Tongue (tissue), 2 donors: Measurements from ENCODE around the gene FOLR3. TPM values are rescaled to one million over a fixed set of nuclear protein-coding genes. Genes with fewer than 3 reads are reported as not detected.
A peak's percentile ranks its signal among the peaks of the same experiment; 100 is the strongest.
"Not testable (repeated sequence)": the region's sequence is repeated elsewhere in the genome, so short reads cannot be mapped to it uniquely, and the experiment has no call there.

Source experiments
- DNase-seq: peaks from one replicate; pipeline ENCODE4 v3.0.0-alpha.2; 2015
- total RNA-seq: library from RNA; depleted of rRNA; stranded (reverse); fragments of >200 nt; gene quantifications from one replicate; pipeline ENCODE4 v1.2.3, GENCODE V29; 2014

Gene FOLR3
- total RNA-seq, 1 donor from 2014 or later: not detected

DNA sequence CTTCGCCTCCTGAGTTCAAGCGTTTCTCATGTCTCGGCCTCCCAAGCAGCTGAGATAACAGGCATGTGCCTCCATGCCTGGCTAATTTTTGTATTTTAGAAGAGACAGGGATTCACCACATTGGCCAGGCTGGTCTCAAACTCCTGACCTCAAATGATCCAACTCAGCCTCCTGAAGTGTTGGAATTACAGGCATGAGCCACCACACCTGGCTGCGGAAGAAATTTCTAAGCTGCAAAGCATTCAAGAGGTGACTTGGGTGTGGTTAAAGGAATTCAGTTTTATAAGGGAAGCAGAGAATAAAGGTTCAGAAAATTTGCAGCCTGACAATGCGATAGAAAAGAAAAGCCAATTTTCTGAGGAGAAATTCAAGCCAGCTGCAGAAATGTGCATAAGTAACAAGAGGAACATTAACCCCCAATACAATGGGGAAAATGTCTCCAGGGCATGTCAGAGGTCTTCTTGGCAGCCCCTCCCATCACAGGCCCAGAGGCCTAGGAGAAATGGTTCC lies 33.6 kb downstream of the FOLR3 start:
- not testable (repeated sequence) for DNase-seq

- not testable (repeated sequence) for DNase-seq
Measured at GRCh38 chr11:72169754-72170153, 34.2 kb downstream of the FOLR3 start.

GRCh38 chr11:72172043-72172442 lies 36.5 kb downstream of the FOLR3 start:
- not testable (repeated sequence) for DNase-seq

GRCh38 chr11:72173291-72173690 lies 37.8 kb downstream of the FOLR3 start:
- DNase-seq: no peak

DNA sequence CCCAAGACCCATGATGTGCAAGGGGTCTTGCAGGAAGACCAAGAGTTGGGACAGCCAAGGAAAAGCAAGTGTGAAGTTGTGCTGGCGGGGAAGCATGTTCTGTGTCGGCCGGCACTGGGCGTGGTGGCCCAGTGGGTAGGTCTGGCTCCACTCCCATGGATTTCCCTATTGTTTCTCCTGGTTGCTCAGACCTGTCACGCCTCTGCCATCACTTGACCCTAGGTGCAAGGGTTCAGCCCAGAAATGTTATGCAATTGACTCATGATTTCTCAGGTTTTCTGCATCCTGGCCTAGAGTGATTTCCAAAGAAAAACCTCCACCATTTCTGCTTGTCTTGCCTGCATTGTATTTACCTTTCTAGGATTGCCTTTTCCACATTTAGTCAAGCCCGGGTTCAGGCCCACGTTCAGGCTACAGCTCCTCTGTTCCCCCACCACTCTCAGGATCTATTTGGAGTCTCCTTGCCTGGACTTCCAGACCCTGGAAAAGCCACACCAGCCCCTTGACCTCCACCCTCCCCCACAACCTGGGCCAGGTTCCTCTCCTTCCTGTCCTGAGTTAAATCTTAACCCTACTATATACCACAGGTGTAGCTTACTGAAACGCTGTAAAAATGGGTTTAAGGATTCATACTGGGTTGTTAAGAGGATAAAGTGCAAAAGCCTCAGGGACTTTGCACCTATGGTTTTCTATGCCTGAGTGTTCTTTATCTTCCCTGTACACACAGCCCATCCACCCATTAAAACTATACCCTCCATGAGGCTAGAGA lies 39.0 kb downstream of the FOLR3 start:
- no peak for DNase-seq

GRCh38 chr11:72177656-72178055 lies 42.1 kb downstream of the FOLR3 start:
- no peak for DNase-seq

DNA sequence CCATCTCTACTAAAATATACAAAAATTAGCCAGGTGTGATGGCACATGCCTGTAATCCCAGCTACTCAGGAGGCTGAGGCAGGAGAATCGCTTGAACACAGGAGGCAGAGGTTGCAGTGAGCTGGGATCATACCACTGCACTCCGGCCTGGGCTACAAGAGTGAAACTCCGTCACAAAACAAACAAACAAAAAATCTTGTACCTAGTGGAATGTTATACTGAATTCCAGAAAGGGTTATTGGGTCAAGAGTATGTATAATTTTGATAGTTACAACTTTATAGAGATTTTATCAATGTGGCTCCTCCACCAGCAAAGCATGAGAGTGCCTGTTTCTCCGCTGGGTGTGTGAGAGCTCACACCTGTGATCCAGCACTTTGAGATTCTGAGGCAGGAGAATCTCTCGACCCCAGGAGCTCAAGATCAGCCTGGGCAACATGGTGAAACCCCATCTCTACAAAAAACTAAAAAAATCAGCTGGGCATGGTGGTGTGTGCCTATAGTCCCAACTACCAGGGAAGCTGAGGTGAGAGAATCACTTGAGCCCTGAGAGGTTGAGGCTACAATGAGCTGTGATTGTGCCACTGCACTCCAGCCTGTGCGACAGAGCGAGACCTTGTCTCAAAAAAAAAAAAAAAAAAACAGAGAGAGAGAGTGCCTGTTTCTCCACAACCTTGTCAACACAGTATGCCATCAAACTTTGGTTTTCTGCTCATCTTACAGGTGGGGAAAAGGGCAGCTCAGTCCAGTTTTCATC lies 43.7 kb downstream of the FOLR3 start:
- DNase-seq: no peak

DNA sequence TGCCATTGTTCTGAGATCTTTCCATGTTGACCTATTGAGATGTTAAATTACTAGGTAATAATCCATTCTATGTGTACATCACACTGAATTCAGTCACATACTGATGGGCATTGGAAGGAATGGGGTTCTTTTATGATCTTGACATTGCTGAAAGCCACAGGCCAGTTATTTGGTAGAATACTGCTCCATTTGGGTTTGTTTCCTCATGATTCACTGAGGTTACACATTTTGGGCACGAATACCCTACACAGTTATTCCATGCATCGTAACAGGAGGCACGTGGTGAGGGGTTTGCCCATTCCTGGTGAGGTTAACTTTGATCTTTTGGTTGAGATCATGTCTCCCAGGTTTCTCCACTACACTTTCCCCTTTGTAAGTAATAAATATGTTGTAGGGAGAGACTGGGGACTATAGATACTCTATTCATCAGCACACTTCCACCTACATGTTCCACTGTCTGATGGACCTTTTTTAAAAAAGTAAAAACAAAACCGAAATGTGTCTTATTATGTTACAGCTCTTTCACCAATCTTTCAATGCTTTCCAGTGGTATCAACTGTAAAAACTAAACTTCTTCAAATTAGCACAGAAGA lies 44.4 kb downstream of the FOLR3 start:
- no peak for DNase-seq

GRCh38 chr11:72180892-72181552 lies 45.5 kb downstream of the FOLR3 start:
- peak; percentile 27 for DNase-seq

- not testable (repeated sequence) for DNase-seq
Measured at GRCh38 chr11:72181553-72181958, 46.0 kb downstream of the FOLR3 start.

GRCh38 chr11:72188267-72188666 lies 52.7 kb downstream of the FOLR3 start:
- DNase-seq: no peak

Other genes with a start within 250 kb of the FOLR3 start
- 9.4 TPM for gene XNDC1N, start 207.1 kb upstream of the FOLR3 start, total RNA-seq
- 27.7 TPM for gene RNF121, start 206.7 kb upstream of the FOLR3 start, total RNA-seq
- gene IL18BP, start 136.8 kb upstream of the FOLR3 start, total RNA-seq: 4.8 TPM
- 260 TPM for gene NUMA1, start 55.2 kb upstream of the FOLR3 start, total RNA-seq
- 8.8 TPM for gene LRRC51, start 54.9 kb upstream of the FOLR3 start, total RNA-seq
- gene LAMTOR1, start 32.4 kb upstream of the FOLR3 start, total RNA-seq: 40.7 TPM
- gene TOMT, start 29.8 kb upstream of the FOLR3 start, total RNA-seq: not detected
- 13.5 TPM for gene ANAPC15, start 23.0 kb upstream of the FOLR3 start, total RNA-seq
- 1.6 TPM for gene FOLR1, start 56.4 kb downstream of the FOLR3 start, total RNA-seq
- 5.6 TPM for gene FOLR2, start 81.1 kb downstream of the FOLR3 start, total RNA-seq
- 77.6 TPM for gene INPPL1, start 89.0 kb downstream of the FOLR3 start, total RNA-seq
- gene PHOX2A, start 108.5 kb downstream of the FOLR3 start, total RNA-seq: not detected